HG03520 (cell line): ENCODE measurements around the gene TBC1D14.

ENCODE experiments used
- ATAC-seq: cut with Tn5 transposase; IDR thresholded peaks from one replicate; pipeline ENCODE4 v1.9.1; 2021; ENCODE audit warnings: mild to moderate bottlenecking, moderate library complexity; ENCODE audit not compliant: unreplicated experiment

Gene TBC1D14

DNA sequence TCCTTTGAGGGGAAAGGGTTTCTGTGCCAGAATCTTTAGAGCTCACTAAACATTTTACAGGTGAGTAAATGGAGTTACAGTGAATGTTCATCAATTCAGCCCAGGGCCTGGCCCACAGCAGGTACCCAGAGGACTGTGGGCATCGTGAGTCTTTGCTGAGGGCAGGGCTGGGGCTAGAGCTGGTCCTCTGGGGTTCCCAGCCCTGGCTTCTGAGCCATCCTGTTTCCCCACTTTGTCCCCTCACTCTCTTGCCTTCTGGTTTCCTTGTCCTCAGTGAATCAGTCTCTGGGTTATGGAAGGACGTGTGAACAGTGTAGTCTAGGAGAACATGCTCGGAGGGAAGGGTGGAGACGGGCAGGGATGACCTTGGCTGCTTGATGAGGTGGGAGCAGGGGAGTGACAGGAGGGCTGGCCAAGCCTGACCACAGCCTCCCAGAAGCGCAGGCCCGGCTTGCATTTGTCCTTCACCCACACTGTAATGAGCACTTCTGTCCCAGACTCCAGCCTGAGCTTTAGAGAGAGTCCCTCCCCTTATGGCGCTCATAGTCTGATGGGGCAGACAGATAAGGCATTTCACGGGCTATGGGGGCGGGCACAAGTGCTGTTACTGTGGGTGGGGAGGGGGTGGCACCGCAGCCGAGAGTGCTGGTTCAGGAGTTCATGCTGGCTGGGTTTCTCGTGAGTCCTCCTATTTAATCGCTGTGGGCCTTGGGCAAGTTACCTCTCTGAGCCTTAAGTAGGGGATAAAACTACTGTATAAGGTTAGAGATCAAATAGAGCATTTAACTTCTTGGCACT, 17.3 kb downstream of the TBC1D14 start:
- ATAC-seq, result no peak

DNA sequence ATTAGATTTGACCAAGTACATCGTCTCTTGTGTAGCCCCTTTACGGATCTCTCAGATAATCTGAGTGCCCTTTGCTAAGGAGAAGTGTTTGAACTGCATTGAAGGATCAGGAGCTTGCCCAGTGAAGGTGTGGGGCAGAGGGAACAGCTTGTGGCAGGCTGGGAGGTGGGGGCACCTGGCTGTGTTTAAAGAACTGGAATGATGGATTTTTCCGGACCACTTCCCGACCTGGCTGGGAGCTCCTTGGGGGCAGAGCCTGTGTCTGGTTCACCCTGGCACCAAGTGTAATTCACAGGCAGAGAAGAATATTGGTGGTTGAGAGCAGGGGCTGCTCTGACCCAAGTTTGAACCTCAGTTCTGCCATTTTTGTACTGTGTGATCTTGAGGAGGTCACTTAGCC, 18.5 kb downstream of the TBC1D14 start:
- no peak for ATAC-seq

- ATAC-seq, result no peak
These were observed 19.7 kb downstream of the TBC1D14 start for GRCh38 chr4:6929339-6929811.

- no peak for ATAC-seq
These were observed 20.3 kb downstream of the TBC1D14 start for GRCh38 chr4:6929812-6930464.

DNA sequence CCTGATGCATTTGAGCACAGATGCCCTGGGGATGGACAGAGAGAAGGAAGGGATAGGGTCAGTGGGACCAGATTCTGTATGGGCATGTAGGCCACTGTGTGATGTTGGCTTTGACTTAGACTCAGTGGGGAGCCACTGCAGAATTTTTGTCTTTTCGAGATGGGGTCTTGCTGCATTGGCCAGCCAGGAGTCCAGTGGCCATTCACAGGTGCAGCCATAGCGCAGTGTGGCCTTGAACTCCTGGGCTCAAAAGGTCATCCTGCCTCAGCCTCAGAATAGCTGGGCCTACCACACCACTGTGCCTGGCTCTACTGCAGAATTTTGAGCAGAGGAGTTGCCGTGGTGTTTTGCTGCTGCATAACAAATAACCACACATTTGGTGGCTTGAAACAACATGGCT, 22.8 kb downstream of the TBC1D14 start:
- ATAC-seq, result no peak

DNA sequence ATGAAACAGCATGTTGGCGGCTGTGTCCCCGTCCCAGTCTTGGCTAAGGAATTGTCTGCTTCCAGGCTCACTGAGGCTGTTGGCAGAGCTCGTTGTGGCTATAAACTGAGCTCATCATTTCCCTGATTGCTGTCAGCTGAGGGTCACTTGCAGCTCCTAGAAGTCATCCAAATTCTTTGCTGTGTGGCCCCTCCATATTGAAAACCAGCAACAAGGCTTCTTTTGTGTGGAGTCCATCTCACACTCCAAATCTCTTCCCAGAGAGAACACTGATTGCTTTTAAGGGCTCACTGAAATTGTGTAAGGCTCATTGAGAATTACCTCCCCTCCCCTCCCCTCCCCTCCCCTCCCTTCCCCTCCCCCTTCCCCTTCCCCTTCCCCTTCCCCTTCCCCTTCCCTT, 23.3 kb downstream of the TBC1D14 start:
- no peak for ATAC-seq

DNA sequence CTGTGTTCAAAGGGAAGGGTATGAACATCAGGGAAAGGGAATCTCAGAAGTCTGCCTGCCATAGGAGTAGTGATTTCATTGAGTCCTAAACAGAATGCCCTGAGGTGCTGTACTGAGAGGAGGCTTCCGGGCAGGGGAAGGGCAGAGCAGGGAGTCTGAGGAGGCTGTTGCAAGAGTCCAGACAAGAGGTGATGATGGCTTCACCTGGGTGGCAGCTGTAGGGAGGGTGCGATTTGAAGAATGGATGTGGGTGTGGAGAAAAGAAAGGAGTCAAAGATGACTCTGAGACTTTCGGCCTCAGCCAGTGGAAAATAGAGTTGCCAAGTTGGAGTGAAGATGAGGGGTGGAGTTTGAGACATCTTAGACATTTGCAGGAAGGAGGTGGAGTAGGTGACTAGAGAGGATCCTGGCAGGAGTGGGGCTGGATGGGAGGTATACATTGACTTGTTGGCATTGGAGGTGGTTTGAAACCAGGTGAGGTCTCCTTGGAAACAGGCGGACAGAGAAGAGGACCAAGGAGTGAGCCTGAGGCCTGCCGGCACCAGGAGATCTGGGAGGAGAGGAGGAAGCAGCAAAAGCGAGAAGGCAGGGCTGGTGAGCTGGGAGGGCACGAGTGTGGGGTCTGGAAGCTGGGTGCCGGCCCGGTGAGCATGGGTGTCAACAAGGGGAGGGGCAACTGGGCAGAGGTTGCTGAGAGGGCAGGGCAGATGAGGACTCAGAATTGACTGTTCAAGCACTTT, 24.2 kb downstream of the TBC1D14 start:
- ATAC-seq, result no peak

DNA sequence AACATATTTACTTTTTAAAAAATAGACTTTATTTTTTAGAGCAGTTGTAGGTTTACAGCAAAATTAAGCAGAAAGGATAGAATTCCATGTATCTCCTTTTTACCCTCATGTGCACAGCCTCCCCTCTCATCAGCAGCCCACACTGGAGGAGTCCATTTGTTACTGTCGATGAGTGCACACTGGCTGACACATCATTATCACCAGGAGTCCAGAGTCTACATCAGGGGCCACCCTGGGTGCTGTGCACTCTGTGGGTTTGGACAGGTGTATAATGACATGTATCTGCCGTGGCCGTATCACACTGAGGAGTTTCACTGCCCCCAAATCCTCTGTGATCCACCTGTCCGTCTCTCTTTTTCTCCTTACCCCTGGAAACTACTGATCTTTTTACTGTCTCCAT, 26.3 kb downstream of the TBC1D14 start:
- ATAC-seq, result no peak

GRCh38 chr4:6937201-6937600, 27.6 kb downstream of the TBC1D14 start:
- ATAC-seq, result no peak

DNA sequence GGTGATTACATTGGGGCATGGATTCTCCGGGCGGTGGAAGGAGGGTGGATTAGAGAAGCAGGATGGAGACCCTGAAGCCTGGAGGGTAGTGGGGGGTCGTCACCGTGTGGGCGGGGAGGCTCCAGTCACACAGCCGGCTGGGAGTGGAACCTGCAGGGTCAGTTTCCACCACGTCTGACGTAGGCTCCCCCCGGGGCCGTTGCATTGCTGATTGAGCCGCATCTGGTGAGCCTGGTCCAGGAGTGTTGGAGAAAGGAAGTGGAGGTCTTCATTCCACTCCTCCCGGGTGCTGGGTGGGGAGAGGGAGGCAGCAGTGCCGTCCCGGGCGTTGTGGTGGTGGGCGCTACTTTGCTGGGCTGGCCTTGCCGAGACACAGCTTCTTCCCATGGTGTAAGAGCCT, 28.1 kb downstream of the TBC1D14 start:
- ATAC-seq, result no peak

DNA sequence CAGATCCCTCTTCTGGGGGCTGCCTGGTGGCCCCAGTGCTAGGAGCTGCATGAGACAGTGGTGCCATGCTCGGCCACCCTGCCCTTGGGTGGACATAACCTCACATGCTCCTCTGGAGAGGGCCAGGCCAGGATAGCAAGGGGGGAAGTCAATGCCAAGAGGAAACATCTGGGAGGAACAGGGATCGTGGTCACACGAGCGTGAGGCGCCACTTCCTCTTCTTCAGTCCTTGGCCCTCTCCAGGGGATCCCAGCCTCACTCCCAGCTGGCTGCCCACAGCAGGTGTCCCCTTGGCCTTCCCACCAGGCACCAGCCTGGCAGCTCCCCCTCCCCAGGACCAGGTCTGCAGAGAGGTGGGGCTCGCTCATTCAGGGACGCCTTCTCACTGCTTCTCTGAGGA, 28.6 kb downstream of the TBC1D14 start:
- ATAC-seq, result no peak

- no peak for ATAC-seq
These were observed 29.1 kb downstream of the TBC1D14 start for GRCh38 chr4:6938647-6939271.

DNA sequence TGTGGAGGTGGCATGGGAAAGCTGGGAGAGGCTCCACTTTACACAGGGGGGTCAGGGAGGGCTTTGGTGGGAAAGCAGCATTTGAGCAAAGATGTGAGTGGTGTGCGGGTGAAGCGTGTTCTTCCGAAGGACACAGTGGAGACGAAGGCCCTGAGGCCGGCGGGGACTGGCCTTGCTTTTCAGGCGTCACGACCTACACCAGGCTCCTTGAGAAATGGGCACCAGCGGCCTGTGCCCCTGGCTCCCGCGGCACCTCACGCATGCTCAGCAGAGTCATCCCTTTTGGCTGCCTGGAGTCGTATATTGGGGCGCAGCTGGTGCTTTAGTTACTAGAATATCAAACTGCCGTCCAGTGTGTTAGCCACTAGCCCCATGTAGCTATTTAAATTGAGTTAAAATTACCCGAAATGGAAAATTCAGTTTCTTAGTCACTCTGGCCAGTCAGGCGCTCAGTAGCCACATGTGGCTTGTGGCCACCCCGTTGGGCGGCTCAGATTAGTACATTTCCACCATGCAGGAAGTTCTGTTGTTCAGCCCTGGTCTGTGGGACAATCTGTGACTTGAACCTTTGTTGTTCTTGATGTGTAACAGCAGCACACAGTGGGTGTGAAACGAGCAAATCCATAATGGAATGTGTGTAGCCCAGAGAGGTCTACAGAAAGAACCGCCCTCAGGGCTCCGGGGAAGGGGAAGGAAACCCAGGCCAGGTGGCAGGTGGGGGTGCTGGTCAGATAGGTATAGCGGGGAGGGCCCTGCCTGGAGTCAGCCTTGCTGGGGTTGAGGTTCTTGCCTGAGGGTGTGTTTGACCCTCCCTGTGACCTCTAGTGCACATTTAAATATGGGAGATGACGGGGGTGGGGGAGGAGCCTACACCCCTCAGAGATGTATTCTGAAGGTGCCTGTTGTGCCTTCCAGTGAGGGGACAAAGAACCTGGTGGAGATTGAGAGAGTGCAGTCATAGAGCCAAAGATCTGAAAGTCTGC, 30.4 kb downstream of the TBC1D14 start:
- ATAC-seq, result no peak

DNA sequence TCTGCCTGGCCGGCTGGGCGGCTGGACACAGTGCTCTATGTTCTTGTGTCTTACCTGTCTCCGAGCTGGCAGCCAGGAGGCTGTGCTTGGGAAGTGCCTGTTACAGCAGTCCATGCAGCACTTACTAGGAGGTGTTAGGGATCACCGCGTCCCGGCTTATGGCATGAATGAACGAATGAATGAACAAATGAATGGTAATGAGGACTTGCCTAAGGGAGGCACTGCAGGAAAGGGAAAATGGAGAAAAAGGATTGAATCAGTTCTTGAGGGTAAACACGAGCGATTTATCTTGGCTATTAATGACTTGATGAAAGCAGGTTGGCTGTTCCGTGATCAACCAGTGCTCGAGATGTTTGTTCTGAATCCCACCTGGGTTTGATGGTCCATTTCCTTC, 31.1 kb downstream of the TBC1D14 start:
- ATAC-seq, result no peak

GRCh38 chr4:6941796-6942195, 32.2 kb downstream of the TBC1D14 start:
- no peak for ATAC-seq

DNA sequence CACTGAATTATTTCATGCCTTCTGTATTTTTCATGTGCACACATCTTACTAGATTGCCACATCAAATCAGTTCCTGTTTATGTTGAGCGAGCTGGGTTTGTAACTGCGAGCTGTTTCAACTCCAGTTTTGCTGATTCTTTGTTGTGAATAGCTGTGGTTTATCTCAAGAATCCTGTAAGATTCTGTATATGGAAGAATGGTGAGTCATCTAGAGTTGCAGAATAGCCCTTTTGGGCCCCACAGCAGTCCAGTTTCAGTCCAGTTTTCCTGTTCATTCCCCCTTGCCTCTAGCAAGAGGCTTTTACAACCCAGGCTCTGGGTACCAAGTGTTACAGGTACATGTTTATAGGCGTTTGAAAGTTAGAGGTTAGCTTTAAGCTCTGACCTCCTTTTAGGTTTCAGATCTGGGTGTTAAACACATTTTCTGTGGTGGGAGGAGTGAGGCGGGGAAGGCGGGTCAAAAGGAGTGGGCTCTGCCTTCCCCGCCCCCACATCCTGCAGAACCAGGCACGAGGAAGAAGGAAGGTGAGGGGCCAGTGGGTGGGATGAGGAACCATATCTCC, 32.7 kb downstream of the TBC1D14 start:
- peak; percentile 67 for ATAC-seq

DNA sequence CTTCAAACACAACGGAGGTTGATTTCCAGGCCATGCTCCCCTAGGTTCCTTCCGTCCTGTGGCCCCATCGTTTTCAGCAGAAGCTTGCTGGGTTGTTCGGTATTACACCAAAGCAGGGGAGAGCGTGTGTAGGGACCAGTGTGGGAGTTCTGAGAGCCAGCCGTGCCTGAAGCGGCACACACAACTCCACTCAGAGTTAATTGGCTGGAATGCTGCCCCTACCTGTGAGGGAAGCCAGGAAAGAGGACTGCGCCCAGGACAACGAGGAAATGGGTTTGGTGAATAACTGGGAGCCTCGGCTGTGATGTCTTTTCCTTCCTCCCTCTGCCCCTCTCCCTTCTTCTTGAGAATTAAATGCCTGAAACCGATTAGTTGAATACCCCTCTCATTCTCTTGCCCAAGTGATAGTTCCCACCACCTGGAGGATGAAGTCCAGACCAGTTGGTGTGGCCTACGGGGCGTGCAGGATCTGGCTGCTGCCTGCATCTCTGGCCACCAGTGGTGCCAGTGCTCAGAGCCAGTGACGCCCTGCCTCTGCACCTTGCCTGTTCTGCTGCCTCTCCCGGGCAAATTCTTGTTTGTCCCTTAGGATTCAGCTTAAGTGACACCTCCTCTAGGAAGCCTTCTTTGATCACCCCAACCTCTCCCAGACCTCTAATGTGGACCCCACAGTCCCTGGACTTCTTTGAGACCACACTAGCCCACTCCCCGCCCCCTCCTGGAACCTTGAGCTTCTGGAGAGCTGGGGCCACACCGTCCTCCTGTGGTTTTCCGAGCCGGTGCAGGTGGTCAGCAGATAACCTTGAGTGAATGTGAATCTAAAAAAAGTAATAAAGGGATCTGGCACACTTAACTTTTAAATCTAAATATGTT, 33.6 kb downstream of the TBC1D14 start:
- no peak for ATAC-seq

DNA sequence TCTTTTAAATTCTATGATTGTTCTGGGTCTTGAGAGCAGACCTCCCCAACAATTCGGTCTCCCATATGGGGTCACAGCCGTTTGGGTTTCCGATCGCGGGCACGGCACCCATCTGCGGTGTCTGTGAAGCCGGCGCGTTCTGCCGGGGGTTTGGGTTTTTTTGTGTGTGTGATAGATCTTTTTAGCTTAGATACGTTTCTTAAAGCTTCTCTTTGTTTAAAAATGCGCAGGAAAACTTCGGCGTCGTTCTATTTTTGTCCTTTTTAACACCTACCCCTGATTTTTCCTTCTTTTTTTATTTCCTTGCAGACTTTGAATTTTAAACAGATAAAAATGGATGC, 34.2 kb downstream of the TBC1D14 start:
- ATAC-seq, result no peak
